ELF-1 (cell line): ENCODE measurements around the gene RALGDS.
"Not testable (repeated sequence)": the region's sequence is repeated elsewhere in the genome, so short reads cannot be mapped to it uniquely, and the experiment has no call there.

Experiments used
- DNase-seq: peaks from one replicate; pipeline ENCODE4 v3.0.0-alpha.2; 2016; ENCODE audit warnings: low read depth, low spot score

RALGDS gene

DNA sequence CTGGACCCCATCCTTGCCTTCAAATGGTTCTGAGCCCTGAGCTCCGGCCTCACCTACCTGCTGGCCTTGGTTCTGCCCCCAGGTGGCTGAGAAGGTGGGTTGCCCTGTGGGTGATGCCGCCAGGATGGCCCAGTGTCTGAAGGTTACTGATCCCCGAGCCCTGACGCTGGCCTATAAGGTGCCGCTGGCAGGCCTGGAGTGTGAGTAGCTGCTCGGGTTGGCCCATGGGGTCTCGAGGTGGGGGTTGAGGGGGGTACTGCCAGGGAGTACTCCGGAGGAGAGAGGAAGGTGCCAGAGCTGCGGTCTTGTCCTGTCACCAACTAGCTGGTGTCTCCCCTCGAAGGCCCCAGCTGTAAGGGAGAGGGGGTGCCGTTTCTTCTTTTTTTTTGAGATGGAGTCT lies 54.0 kb downstream of the RALGDS start:
- DNase-seq: no peak

GRCh38 chr9:133066181-133066983 lies 54.7 kb downstream of the RALGDS start:
- no peak for DNase-seq

- DNase-seq: no peak
These were observed 56.0 kb downstream of the RALGDS start for GRCh38 chr9:133065070-133065388.

- DNase-seq: no peak
These were observed 56.6 kb downstream of the RALGDS start for GRCh38 chr9:133064241-133065069.

DNA sequence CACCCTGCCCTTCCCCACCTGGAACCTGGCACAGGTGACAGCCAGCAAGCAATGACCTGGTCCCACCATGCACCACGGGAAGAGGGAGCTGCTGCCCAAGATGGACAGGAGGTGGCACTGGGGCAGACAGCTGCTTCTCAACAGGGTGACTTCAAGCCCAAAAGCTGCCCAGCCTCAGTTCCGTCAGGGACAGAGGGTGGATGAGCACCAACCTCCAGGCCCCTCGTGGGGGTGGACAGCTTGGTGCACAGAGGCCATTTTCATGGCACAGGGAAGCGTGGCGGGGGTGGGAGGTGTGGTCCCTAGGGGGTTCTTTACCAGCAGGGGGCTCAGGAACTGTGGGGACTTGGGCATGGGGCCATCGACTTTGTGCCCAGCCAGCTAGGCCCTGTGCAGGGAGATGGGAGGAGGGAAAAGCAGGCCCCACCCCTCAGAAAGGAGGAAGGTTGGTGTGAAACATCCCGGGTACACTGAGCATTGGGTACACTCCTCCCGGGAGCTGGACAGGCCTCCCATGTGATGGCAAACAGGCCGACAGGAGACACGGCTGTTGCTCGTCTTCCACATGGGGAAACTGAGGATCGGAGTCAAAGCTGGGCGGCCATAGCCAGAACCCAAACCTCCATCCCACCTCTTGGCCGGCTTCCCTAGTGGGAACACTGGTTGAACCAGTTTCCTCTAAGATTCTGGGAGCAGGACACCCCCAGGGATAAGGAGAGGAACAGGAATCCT lies 57.4 kb downstream of the RALGDS start:
- no peak for DNase-seq

DNA sequence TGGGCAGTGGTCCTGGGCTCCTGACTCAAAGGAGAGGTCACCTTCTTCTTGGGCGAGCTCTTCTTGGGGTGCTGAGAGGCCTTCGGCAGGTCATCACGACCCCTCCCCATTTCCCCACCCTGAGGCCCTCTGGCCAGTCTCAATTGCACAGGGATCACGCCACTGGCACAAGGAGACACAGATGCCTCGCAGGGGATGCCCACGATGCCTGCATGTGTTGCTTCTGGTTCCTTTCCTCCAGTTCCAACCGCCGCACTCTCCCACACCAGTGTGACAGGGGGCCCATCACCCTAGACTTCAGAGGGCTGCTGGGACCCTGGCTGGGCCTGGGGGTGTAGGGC lies 57.9 kb downstream of the RALGDS start:
- no peak for DNase-seq

DNA sequence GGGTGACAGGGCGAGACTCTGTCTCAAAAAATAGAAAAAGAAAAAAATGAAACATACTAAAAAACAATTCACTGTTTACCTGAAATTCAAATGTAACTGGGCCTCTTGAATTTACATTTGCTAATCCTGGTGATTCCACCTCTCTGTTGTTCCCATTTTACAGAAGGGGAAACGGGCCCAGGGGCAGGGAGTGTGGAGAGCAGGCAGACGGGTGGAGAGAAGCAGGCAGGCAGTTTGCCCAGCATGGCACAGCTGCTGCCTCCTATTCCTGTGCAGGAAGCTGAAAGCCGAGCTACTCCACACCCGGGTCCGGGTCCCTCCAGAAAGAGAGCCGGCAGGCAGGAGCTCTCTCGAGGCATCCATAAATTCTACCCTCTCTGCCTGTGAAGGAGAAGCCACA lies 58.5 kb downstream of the RALGDS start:
- not testable (repeated sequence) for DNase-seq

DNA sequence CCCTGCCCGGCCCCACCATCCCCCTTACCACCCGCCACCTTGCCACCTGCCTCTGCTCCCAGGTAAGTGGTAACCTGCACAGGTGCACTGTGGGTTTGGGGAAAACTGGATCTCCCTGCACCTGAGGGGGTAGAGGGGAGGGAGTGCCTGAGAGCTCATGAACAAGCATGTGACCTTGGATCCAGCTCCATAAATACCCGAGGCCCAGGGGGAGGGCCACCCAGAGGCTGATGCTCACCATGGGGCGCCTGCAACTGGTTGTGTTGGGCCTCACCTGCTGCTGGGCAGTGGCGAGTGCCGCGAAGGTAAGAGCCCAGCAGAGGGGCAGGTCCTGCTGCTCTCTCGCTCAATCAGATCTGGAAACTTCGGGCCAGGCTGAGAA lies 59.3 kb downstream of the RALGDS start, which contains the start of gene CEL:
CEL (plus strand) TSS at position 218 of the 382 bp plus-strand sequence; CDS start at position 240, 22 bp downstream.
- not testable (repeated sequence) for DNase-seq

GRCh38 chr9:133061019-133061763 lies 59.8 kb downstream of the RALGDS start:
- peak; percentile 46 for DNase-seq

- peak; percentile 69 for DNase-seq
These were observed 60.6 kb downstream of the RALGDS start for GRCh38 chr9:133060417-133060841.

DNA sequence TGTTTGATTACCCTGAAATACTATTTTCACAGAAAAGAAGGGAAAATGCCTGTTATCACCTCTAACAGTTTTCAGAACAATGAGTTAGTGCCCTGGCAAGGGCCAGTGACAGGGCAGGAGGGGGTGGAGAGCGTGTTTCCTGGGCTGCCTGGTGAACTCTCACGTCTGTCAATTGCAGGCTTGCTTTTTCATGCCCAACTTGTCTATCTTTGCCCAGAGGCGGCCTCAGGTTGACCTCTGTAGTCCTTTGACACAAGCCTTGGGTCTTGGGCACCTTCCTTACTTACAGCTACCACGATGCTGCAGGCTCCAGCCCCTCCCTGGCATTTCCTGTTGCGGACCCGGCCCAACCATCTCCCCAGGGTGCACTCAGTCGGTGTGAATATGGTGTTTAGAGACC lies 61.4 kb downstream of the RALGDS start:
- DNase-seq: peak; percentile 13

DNA sequence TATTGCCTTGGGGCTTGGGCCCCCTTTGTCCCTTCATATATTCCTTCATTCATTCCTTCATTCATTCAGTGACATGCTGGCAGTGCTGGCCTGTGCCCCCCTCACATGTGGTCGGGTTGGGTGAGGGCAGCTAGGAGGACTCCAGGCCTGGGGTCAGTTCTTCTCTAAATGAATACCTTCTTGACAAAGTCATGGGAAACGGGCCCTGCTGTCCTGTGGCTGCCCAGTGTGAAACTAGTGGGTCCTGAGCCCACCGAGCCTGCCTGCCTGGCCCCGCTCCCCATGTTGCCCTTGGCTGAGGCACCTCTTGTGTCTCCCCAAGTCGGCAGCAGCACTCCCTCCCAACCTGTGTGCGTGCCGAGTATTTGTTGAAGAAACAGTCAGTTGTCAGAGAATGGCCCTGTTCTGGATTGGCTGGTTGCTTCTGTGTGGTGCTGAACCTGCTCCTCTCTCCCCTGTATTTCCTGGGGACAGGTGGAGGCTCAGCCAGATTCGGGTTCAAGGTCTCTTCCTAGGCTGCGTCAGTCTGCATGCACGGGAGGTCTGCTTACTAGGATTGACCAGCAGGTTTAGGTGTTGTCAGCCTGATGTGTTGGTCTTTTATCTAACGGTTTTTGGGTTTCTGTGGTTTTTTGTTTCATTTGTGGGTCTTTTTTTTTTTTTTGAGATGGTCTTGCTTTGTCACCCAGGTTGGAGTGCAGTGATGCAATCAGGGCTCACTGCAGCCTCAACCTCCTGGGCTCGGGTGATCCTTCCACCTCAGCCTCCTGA lies 62.3 kb downstream of the RALGDS start:
- no peak for DNase-seq

DNA sequence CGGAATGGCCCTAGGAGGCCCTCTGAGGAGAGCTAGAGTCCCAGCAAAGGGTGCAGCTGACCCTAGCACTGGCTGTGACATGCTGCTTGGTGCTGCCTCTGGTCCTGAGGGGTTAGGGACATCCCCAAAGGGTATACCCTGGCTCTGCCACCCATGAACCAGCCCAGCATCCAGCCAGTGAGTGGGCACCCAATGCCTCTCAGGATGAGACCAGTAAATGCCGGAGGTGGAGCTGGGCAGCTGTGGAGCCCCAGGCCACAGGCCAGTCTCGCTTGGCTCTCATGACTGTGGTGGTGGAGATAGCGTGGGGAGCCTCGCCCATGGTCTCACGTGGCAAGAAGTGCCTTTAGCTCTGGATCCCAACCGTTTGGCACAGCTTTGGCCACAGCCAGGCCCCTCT lies 63.0 kb downstream of the RALGDS start:
- no peak for DNase-seq

- DNase-seq: no peak
These were observed 63.5 kb downstream of the RALGDS start for GRCh38 chr9:133057553-133057952.

DNA sequence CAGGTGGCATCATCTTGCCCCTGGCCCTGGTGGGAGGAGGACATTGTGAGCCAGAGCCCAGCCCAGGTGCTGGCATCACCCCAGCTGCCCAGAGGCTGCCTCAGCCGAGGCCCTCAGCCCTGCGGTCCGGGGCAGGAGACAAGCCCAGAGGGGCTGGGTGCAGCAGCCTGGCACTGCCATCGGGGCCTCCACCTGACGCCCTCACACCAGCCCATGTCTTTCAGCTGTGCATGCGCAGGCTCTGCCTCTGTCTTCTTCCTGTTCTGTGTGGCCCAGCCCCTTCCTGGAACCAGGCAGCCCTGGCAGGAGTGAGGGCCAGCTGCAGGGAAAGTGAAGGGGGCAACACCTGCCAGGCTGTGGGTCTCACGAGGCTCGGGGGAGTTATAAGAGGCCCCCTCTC lies 64.0 kb downstream of the RALGDS start:
- no peak for DNase-seq

DNA sequence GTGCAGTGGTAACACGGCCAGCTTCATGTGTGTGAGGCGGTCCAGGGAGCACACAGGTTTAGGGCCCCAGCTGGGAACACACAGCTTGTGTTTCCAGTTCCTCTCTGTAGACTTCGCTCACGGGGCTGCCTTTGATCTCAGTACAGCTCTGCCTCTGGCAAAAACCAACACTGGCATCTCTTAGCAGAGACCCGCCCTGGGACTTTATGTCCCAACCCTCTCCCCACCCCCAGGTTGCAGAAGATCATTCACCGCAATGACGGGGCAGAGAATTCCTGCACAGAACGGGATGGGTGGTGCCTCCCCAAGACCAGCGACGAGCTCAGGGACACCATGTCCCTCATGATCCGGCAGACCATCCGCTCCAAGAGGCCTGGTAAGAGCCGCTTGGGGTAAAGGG lies 64.5 kb downstream of the RALGDS start:
- DNase-seq: no peak

- no peak for DNase-seq
These were observed 65.1 kb downstream of the RALGDS start for GRCh38 chr9:133055788-133056420.

- DNase-seq: no peak
These were observed 66.1 kb downstream of the RALGDS start for GRCh38 chr9:133054966-133055365.

DNA sequence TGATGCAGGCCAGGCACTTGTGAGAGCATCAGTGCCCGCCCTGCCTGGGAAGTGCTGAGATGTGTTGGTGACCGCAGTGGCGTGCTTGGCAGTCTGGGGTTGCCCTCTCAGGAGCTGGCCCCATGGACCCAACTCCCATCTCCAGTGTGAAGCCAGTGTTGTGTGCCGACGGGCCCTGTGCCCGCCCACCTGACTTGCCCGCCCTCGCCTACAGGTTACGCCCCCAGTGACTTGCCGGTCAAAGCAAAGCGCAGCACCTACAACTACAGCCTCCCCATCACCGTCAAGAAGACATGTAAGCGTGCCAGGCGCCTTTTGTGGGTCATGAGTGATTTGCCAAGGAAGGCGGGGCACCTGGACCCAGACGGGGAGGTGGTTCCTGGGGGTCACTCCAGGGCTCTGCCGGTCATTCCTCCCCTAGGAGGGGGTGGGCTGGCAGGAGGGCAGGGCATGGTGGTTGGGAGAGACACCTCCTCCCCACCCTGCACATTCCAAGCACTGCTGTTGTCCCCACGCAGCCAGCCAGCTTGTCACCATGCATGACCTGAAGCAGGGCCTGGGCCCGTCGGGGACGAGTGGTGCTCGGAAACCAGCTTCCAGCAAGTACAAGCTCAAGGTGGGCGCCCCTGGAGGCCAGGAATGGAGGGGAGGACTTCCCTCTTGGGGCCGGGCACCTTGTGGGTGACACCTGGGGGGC lies 66.7 kb downstream of the RALGDS start:
- no peak for DNase-seq
